ENCODE measurements around the gene KLHL35. TPM values are rescaled to one million over a fixed set of nuclear protein-coding genes. Genes with fewer than 3 reads are reported as not detected.

KLHL35 gene
- polyA plus RNA-seq, 1 experiment: 0.81 TPM

DNA sequence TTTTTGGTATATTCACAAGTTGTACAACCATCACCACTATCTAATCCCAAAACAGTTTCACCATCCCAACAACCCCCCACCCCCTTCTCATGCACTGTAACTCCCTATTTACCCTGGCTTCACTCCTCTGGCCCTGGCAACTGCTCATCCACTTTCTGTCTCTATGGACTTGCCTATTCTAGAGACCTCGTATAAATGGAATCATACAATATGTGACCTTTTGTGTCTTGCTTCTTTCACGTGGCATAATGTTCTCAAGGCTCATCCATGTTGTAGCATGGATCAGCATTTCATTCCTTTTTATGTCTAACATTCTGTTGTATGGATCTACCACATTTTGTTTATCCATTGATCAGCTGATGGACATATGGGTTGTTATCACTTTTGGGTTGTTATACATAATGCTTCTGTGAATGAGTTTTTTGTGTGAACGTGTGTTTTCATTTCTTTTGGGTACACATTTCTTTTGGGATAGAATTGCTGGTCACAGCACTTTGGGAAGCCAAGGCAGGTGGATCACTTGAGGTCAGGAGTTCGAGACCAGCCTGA, 46.7 kb upstream of the KLHL35 start:
- H3K27ac ChIP-seq (ENCODE audit: low read depth, low read length): no peak overlapping the region
- H3K9me3 ChIP-seq (ENCODE audit: control insufficient read depth, insufficient read depth, low read length): no peaks in the 10 kb centered on the region
- H3K4me3 ChIP-seq (ENCODE audit: low read depth, low read length): no peak overlapping the region
- H3K27me3 ChIP-seq (ENCODE audit: control insufficient read depth, insufficient read depth, low read length): no peaks in the 10 kb centered on the region
- TF ChIP-seq, protein P1, sequence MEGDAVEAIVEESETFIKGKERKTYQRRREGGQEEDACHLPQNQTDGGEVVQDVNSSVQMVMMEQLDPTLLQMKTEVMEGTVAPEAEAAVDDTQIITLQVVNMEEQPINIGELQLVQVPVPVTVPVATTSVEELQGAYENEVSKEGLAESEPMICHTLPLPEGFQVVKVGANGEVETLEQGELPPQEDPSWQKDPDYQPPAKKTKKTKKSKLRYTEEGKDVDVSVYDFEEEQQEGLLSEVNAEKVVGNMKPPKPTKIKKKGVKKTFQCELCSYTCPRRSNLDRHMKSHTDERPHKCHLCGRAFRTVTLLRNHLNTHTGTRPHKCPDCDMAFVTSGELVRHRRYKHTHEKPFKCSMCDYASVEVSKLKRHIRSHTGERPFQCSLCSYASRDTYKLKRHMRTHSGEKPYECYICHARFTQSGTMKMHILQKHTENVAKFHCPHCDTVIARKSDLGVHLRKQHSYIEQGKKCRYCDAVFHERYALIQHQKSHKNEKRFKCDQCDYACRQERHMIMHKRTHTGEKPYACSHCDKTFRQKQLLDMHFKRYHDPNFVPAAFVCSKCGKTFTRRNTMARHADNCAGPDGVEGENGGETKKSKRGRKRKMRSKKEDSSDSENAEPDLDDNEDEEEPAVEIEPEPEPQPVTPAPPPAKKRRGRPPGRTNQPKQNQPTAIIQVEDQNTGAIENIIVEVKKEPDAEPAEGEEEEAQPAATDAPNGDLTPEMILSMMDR (IDR thresholded peaks at IDR 0.05; ENCODE audit: low read depth, low read length): no peak
- DNase-seq (ENCODE audit: low read depth, low spot score): no peak
- POLR2A ChIA-PET: no interaction called here
- CTCF ChIA-PET: no interaction called here

DNA sequence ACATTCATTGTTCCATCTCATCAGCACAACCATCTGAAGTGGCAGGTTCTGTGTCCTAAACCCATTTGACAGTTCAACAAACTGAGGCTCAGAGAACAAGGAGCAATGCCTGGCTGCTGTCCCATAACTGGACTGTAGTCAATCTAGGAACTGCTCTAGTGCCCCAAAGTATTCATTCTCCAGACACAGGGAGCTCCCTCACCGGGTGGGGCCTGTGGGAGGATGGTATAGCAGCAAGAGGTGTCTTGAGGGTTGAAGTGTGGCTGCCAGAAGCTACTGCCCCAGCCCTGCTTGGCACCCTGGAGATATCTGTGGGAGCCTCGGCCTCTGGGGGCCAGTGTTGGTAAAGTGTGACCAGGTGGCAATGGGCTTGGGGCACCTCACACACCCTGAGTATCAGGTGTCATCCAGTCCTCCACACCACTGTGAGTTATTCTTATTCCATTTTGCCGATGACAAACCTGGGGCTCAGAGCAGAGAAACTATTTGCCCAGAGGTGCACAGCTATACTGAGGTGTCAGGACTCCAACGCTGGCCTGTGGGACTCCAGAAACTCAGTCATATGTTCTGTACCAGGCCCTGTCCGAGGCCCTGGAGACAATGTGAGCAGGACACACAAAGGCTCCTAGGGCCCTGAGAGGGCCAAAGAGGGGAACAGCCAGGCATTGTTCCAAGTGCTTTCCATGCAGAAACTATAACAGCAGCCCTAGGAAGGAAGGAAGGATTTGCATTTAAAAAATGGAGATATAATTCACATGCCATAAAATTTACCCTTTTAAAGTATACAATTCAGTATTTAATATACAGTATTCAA, 46.0 kb upstream of the KLHL35 start:
- H3K4me3 ChIP-seq (ENCODE audit: low read depth, low read length): no peak overlapping the region
- H3K27ac ChIP-seq (ENCODE audit: low read depth, low read length): no peak overlapping the region
- H3K27me3 ChIP-seq (ENCODE audit: control insufficient read depth, insufficient read depth, low read length): no peaks in the 10 kb centered on the region
- TF ChIP-seq, protein P1 (IDR thresholded peaks at IDR 0.05; ENCODE audit: low read depth, low read length): no peak
- H3K9me3 ChIP-seq (ENCODE audit: control insufficient read depth, insufficient read depth, low read length): no peaks in the 10 kb centered on the region
- POLR2A ChIA-PET: no interaction called here
- CTCF ChIA-PET: no interaction called here
- no peak for DNase-seq (ENCODE audit: low read depth, low spot score)

DNA sequence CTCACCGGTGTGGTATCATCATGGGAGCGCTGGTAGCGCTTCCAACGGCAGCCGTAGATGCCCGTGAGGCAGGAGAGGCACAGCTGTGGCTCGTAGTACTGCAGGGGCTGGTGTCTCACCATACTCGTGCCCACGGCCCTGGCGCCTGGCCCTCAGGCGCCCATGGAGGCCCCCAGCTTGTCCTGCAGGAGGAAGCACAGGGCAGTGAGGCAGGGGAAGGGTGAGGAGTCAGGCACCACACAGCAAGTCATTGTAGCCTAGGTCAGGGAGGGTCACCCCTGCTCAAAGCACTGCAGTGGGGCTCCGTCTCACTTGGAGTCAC, 44.6 kb upstream of the KLHL35 start:
- ChIA-PET CTCF (interaction anchor here (2.9 kb wide), 1 partner anchor 48 kb away, joined by 7 read pairs; the partner anchor contains the start of gene GDPD5), POLR2A (interaction anchor here (1.1 kb wide), 1 partner anchor 21 kb away, joined by 9 read pairs; no protein-coding TSS in a partner anchor)
- DNase-seq (ENCODE audit: low read depth, low spot score): no peak
- no peak overlapping the region for H3K27ac ChIP-seq (ENCODE audit: low read depth, low read length)
- no peak overlapping the region for H3K4me3 ChIP-seq (ENCODE audit: low read depth, low read length)
- H3K9me3 ChIP-seq (ENCODE audit: control insufficient read depth, insufficient read depth, low read length): no peaks in the 10 kb centered on the region
- TF ChIP-seq, protein P1 (IDR thresholded peaks at IDR 0.05; ENCODE audit: low read depth, low read length): no peak
- no peaks in the 10 kb centered on the region for H3K27me3 ChIP-seq (ENCODE audit: control insufficient read depth, insufficient read depth, low read length)

DNA sequence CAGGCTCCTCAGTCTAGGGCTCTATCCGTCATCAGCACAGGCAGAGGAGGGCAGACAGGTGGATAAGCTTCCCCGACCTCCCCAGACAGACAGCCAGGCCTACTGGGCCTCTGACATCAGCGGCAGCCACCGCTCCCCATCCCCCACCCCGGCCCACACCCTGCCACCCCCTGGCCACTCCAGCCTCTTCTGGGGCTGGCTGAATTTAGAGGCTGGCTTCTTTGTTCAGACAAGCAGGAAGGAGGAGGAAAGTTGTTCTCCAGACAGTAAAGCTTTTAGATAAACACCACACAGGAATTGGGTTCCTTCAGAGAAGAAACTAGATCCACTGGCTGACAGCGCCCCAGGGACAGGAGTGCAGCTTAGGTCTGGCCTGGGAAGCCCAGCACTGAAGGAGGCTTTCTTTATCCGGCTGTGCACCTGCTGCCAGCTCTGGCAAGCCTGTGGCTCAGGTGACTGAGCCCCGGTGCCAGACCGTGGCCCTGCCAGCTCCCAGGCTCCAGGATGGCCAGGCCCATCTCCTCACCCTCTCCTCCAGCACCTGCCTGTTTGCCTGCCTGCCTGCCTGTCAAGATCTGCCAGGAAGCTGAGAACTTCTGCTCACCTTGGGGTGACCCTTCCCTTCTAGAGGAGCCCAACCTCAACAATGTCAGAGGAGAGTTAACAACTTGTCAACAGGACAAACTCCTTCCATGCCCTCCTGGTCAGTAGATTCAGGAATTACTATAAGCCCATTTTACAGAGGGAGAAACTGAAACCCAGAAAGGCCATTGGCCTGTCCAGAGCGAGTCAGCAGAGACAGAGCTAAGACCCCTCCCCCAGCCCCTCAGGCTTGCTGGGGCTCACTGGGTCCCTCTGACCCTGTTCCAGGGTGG, 44.0 kb upstream of the KLHL35 start:
- Histone ChIP-seq H3K27me3 (ENCODE audit: control insufficient read depth, insufficient read depth, low read length) (no peaks in the 10 kb centered on the region), H3K4me3 (ENCODE audit: low read depth, low read length) (no peak overlapping the region), H3K27ac (ENCODE audit: low read depth, low read length) (no peak overlapping the region), H3K9me3 (ENCODE audit: control insufficient read depth, insufficient read depth, low read length) (no peaks in the 10 kb centered on the region)
- no peak for DNase-seq (ENCODE audit: low read depth, low spot score)
- TF ChIP-seq, protein P1 (IDR thresholded peaks at IDR 0.05; ENCODE audit: low read depth, low read length): no peak
- CTCF ChIA-PET: interaction anchor here (0.7 to 2.9 kb wide), 4 partner anchors 26 to 69 kb away, joined by 3 to 7 read pairs (median 6); partner anchors contain the start of gene GDPD5
- POLR2A ChIA-PET: interaction anchor here (1.1 kb wide), 1 partner anchor 22 kb away, joined by 9 read pairs; no protein-coding TSS in a partner anchor

All from AG04450 (cell line).